ENCODE results near the gene SUN1. TPM values are rescaled to one million over a fixed set of nuclear protein-coding genes. Genes with fewer than 3 reads are reported as not detected.

The SUN1 gene
- polyA plus RNA-seq, 3 donors, result 44.2 to 154 (median 51.5) TPM

DNA sequence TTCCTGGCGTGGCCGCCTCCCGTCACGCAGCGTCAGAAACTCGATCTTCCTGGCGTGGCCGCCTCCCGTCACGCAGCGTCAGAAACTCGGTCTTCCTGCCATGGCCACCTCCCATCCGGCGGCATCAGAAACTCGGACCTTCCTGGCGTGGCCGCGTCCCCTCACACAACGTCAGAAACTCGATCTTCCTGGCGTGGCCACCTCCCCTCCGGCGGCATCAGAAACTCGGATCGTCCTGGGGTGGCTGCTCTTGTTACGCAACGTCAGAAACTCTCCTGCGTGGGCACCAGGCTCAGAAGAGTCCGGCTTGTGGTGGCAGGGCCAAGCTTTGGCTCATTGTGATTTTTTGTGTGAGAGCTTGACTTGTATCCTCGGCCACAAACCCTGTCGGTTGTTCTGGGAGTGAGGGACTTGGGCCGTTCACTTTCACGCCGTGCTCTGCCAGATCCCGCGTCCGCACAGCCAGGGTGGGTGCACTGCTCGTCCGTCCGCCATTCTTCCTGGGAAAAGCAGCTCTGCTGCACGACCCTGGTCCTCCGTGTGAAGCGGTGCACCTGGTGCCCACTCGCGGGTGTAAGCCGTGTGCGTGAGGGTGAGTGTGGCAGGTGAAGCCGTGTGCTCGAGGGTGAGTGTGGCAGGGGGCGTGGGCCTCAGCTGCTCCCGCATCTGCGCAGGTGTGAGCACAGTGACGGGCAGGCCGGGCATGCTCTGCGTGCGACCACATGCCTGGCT, 49.4 kb upstream of the SUN1 start:
- Histone ChIP-seq H2AFZ (ENCODE audit: insufficient read depth, low read depth, low read length, poor library complexity, severe bottlenecking) (no peak overlapping the region), H3K27ac (ENCODE audit: low read depth in 1 of 2, low read length in 2 of 2) (no peak overlapping the region), H3K4me3 (replicated peaks in 1 of 3; ENCODE audit: low read depth in 2 of 3, low read length in 3 of 3) (no peak overlapping the region), H3K4me2 (replicated peaks; ENCODE audit: extremely low read depth, low read length, poor library complexity, severe bottlenecking) (no peak overlapping the region), H3K4me1 (ENCODE audit: control insufficient read depth in 1 of 2, insufficient read depth in 2 of 2, low read length in 2 of 2) (no peaks in the 10 kb centered on the region), H4K20me1 (ENCODE audit: insufficient read depth, low read length) (no peaks in the 10 kb centered on the region), H3K9ac (ENCODE audit: insufficient read depth, low read length, poor library complexity, severe bottlenecking) (no peak overlapping the region), H3K36me3 (replicated peaks in 1 of 2; ENCODE audit: control insufficient read depth in 1 of 2, insufficient read depth in 2 of 2, low read length in 2 of 2) (peaks cover 21 to 46% of the 10 kb centered on the region in 2 donors), H3K79me2 (ENCODE audit: insufficient read depth, low read length) (no peaks in the 10 kb centered on the region), H3K27me3 (ENCODE audit: control insufficient read depth in 2 of 2, insufficient read depth in 2 of 2, low read length in 2 of 2) (no peaks in the 10 kb centered on the region), H3K9me3 (replicated peaks in 1 of 2; ENCODE audit: control insufficient read depth in 1 of 2, insufficient read depth in 1 of 2, low read length in 2 of 2) (no peaks in the 10 kb centered on the region)
- H3K27ac Mint-ChIP-seq, result no peak overlapping the region
- intact Hi-C loops (cut with micrococcal nuclease), result loop anchor here in 1 of 2 donors (10.0 kb wide), 1 partner anchor 282 kb away; no protein-coding TSS in a partner anchor
- peaks cover 0 to 3% (median 0%) of the 10 kb centered on the region in 3 donors for H3K27me3 Mint-ChIP-seq (ENCODE audit: low read depth in 3 of 3)
- TF ChIP-seq, protein P1, sequence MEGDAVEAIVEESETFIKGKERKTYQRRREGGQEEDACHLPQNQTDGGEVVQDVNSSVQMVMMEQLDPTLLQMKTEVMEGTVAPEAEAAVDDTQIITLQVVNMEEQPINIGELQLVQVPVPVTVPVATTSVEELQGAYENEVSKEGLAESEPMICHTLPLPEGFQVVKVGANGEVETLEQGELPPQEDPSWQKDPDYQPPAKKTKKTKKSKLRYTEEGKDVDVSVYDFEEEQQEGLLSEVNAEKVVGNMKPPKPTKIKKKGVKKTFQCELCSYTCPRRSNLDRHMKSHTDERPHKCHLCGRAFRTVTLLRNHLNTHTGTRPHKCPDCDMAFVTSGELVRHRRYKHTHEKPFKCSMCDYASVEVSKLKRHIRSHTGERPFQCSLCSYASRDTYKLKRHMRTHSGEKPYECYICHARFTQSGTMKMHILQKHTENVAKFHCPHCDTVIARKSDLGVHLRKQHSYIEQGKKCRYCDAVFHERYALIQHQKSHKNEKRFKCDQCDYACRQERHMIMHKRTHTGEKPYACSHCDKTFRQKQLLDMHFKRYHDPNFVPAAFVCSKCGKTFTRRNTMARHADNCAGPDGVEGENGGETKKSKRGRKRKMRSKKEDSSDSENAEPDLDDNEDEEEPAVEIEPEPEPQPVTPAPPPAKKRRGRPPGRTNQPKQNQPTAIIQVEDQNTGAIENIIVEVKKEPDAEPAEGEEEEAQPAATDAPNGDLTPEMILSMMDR (IDR thresholded peaks at IDR 0.05), result no peak
- DNase-seq, result no peak
- peaks cover 45 to 72% of the 10 kb centered on the region in 2 donors for H3K36me3 Mint-ChIP-seq
- peaks cover 3 to 9% (median 6%) of the 10 kb centered on the region in 7 donors for H3K9me3 Mint-ChIP-seq
- WGBS (ENCODE audit: insufficient coverage), result 97% methylated on average over 52 of the region's 56 CpGs
- no peak overlapping the region for H3K4me3 Mint-ChIP-seq
- H3K4me1 Mint-ChIP-seq, result no peaks in the 10 kb centered on the region

DNA sequence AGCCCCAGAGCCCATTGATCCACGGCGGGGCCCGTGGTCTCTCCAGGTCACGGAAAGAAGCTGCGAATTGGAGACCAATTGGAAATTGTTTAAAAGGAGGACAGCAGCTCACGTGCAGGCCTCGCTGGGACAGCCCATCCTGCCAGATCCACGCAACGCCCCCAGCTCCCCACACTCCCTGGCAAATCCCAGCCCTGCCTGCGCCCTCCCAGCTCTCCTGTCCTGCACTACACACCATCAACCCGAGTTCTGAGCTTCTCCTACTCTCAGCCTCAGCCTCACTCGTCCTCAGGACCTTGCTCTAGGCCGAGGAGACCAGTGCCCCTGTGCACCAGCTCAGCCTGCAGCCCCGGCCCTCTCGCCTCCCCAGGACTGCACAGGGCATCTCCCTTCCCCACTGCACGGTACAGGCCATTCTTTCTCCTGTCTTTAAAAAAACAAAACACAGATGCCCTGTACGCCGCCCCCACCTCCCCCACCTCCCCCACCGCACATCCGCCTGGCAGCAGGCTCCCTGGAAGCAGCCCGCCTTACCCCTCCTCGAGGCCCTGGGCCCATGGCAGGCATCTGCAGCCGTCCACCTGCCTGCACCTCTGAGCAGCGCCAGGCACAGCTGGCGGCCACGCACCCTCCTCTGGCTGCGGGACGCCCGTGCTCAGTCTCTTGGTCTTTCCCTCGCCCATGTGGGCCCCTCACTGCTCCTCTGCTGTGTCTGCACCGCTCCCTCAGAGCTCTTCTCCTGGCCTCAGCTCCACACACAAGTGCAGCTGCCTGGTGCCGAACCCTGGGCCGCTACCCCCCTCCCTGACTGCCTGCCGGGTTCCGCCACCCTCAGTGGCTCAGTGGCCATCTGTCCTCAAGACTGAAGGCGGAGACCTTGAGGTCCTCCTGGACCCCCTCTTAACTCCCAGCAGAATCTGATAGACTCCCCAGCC, 48.5 kb upstream of the SUN1 start:
- no peaks in the 10 kb centered on the region for H4K20me1 ChIP-seq (ENCODE audit: insufficient read depth, low read length)
- TF ChIP-seq, protein P1 (IDR thresholded peaks at IDR 0.05), result no peak
- Mint-ChIP-seq H3K9me3 (peaks cover 7 to 9% (median 8%) of the 10 kb centered on the region in 7 donors), H3K27ac (peak overlapping the region in 2 of 7 donors; percentile 26 to 71), H3K4me1 (no peaks in the 10 kb centered on the region), H3K36me3 (peaks cover 38 to 64% of the 10 kb centered on the region in 2 donors), H3K27me3 (ENCODE audit: low read depth in 3 of 3) (peaks cover 0 to 4% (median 0%) of the 10 kb centered on the region in 3 donors), H3K4me3 (no peak overlapping the region)
- H3K4me1 ChIP-seq (ENCODE audit: control insufficient read depth in 1 of 2, insufficient read depth in 2 of 2, low read length in 2 of 2), result no peaks in the 10 kb centered on the region
- H3K27me3 ChIP-seq (ENCODE audit: control insufficient read depth in 2 of 2, insufficient read depth in 2 of 2, low read length in 2 of 2), result no peaks in the 10 kb centered on the region
- H2AFZ ChIP-seq (ENCODE audit: insufficient read depth, low read depth, low read length, poor library complexity, severe bottlenecking), result no peak overlapping the region
- no peaks in the 10 kb centered on the region for H3K79me2 ChIP-seq (ENCODE audit: insufficient read depth, low read length)
- H3K36me3 ChIP-seq (replicated peaks in 1 of 2; ENCODE audit: control insufficient read depth in 1 of 2, insufficient read depth in 2 of 2, low read length in 2 of 2), result peaks cover 17 to 38% of the 10 kb centered on the region in 2 donors
- no peak overlapping the region for H3K4me3 ChIP-seq (replicated peaks in 1 of 3; ENCODE audit: low read depth in 2 of 3, low read length in 3 of 3)
- 92% methylated on average over 34 of the region's 36 CpGs for WGBS (ENCODE audit: insufficient coverage)
- no peak overlapping the region for H3K27ac ChIP-seq (ENCODE audit: low read depth in 1 of 2, low read length in 2 of 2)
- no peak overlapping the region for H3K9ac ChIP-seq (ENCODE audit: insufficient read depth, low read length, poor library complexity, severe bottlenecking)
- no peaks in the 10 kb centered on the region for H3K9me3 ChIP-seq (replicated peaks in 1 of 2; ENCODE audit: control insufficient read depth in 1 of 2, insufficient read depth in 1 of 2, low read length in 2 of 2)
- no peak overlapping the region for H3K4me2 ChIP-seq (replicated peaks; ENCODE audit: extremely low read depth, low read length, poor library complexity, severe bottlenecking)
- no peak for DNase-seq
- intact Hi-C loops (cut with micrococcal nuclease), result loop anchor here in 1 of 2 donors (10.0 kb wide), 1 partner anchor 281 kb away; no protein-coding TSS in a partner anchor
